Liver (tissue), 9 donors: Measurements from ENCODE around the gene NPAS2. TPM values are rescaled to one million over a fixed set of nuclear protein-coding genes. Genes with fewer than 3 reads are reported as not detected.

ENCODE experiments used
- DNase-seq: peaks from one replicate; pipeline ENCODE4 v3.0.0-alpha.2; 2017; ENCODE audit warnings: low spot score
- H3K27ac ChIP-seq, 2 donors: one replicate each; pipeline ENCODE4 v1.7.0; 2013; ENCODE audit warnings: inconsistent platforms in 2 of 2, low read length in 2 of 2, control low read depth in 1 of 2, low read depth in 1 of 2, mild to moderate bottlenecking in 1 of 2
- H3K27me3 ChIP-seq, 4 donors: one replicate each; pipeline versions ENCODE4 v1.6.1 to v1.7.0; 2013; ENCODE audit warnings: low read length in 3 of 4, inconsistent platforms in 1 of 4, mild to moderate bottlenecking in 1 of 4, moderate library complexity in 1 of 4; ENCODE audit not compliant: control insufficient read depth in 4 of 4, insufficient read depth in 4 of 4
- H3K36me3 ChIP-seq, 4 donors: one replicate each; pipeline versions ENCODE4 v1.6.1 to v1.7.0; 2013; ENCODE audit warnings: low read length in 3 of 4, mild to moderate bottlenecking in 3 of 4, low read depth in 1 of 4, moderate library complexity in 1 of 4; ENCODE audit not compliant: control insufficient read depth in 4 of 4, insufficient read depth in 3 of 4
- H3K4me1 ChIP-seq, 4 donors: one replicate each; pipeline versions ENCODE4 v1.6.1 to v1.7.0; 2013; ENCODE audit warnings: low read length in 3 of 4, mild to moderate bottlenecking in 3 of 4, moderate library complexity in 1 of 4; ENCODE audit not compliant: control insufficient read depth in 4 of 4, insufficient read depth in 4 of 4
- H3K4me3 ChIP-seq, 3 donors: one replicate each; pipeline versions ENCODE4 v1.6.1 to v1.7.0; 2013; ENCODE audit warnings: low read length in 3 of 3, control low read depth in 1 of 3, low read depth in 1 of 3, mild to moderate bottlenecking in 1 of 3
- H3K9ac ChIP-seq, 2 donors: one replicate each; pipeline ENCODE4 v1.7.0; 2013; ENCODE audit warnings: low read length in 2 of 2, mild to moderate bottlenecking in 2 of 2, moderate library complexity in 2 of 2, control low read depth in 1 of 2, low read depth in 1 of 2
- H3K9me3 ChIP-seq, 4 donors: one replicate each; pipeline versions ENCODE4 v1.6.1 to v1.7.0; 2013; ENCODE audit warnings: low read length in 3 of 4; ENCODE audit not compliant: control insufficient read depth in 4 of 4
- EGR1 ChIP-seq, 2 donors: IDR thresholded peaks; 2 replicates each; pipeline ENCODE4 v1.6.1; 2016 to 2018; ENCODE audit warnings: antibody characterized with exemption in 2 of 2, low read depth in 2 of 2
- FOXA1 ChIP-seq: IDR thresholded peaks from 2 replicates; pipeline ENCODE4 v1.6.1; 2016; ENCODE audit warnings: antibody characterized with exemption
- FOXA2 ChIP-seq: IDR thresholded peaks from 2 replicates; pipeline ENCODE4 v1.6.1; 2016; ENCODE audit warnings: antibody characterized with exemption
- GABPA ChIP-seq, 2 donors: IDR thresholded peaks in 1 of 2; conservative IDR thresholded peaks in 1 of 2; 2 replicates each; pipeline ENCODE4 v1.6.1; 2016; ENCODE audit warnings: antibody characterized with exemption in 2 of 2, mild to moderate bottlenecking in 1 of 2, moderate library complexity in 1 of 2
- HNF4A ChIP-seq, 2 donors: conservative IDR thresholded peaks; 2 replicates each; pipeline ENCODE4 v1.6.1; 2016; ENCODE audit warnings: antibody characterized with exemption in 2 of 2, mild to moderate bottlenecking in 2 of 2
- HNF4G ChIP-seq: IDR thresholded peaks from 2 replicates; pipeline ENCODE4 v1.6.1; 2016; ENCODE audit warnings: antibody characterized with exemption
- NR2F2 ChIP-seq: IDR thresholded peaks from 2 replicates; pipeline ENCODE4 v1.6.1; 2016; ENCODE audit warnings: antibody characterized with exemption
- RAD21 ChIP-seq, 2 donors: IDR thresholded peaks; 2 replicates each; pipeline ENCODE4 v1.6.1; 2016; ENCODE audit warnings: antibody characterized with exemption in 2 of 2, mild to moderate bottlenecking in 2 of 2
- RXRA ChIP-seq, 2 donors: IDR thresholded peaks; 2 replicates each; pipeline ENCODE4 v1.6.1; 2017 to 2018; ENCODE audit warnings: antibody characterized with exemption in 2 of 2, mild to moderate bottlenecking in 1 of 2
- SP1 ChIP-seq: IDR thresholded peaks from 2 replicates; pipeline ENCODE4 v1.6.1; 2018; ENCODE audit warnings: antibody characterized with exemption, mild to moderate bottlenecking
- TAF1 ChIP-seq: conservative IDR thresholded peaks from 2 replicates; pipeline ENCODE4 v1.6.1; 2016; ENCODE audit warnings: antibody characterized with exemption, mild to moderate bottlenecking
- YY1 ChIP-seq: IDR thresholded peaks from 2 replicates; pipeline ENCODE4 v1.6.1; 2016; ENCODE audit warnings: antibody characterized with exemption, mild to moderate bottlenecking
- WGBS: extraction: QIAGEN DNeasy Blood & Tissue Kit; methylation state at CpG from one replicate; pipeline ENCODE4 v1.1.7; 2013; 5-methylcytosine and 5-hydroxymethylcytosine counted together
- polyA plus RNA-seq, 2 donors: library from polyadenylated mRNA; stranded (reverse) in 1 of 2; unstranded in 1 of 2; fragments of 200-250 nt in 1 of 2; fragments of >200 nt in 1 of 2; fragmentation: Nextera tagmentation in 1 of 2; extraction: Ambion mirVana in 1 of 2; gene quantifications; one replicate each; pipeline versions ENCODE4 v1.2.1 to v1.2.3, GENCODE V29; 2013 to 2015
- total RNA-seq, 2 donors: library from RNA; depleted of rRNA; stranded (reverse); fragments of >200 nt; gene quantifications; one replicate each; pipeline ENCODE4 v1.2.3, GENCODE V29; 2014
- TF ChIP-seq, protein P1 (sequence below): fragments of 150-350 bp; IDR thresholded peaks from 2 replicates; pipeline ENCODE4 v1.5.1; 2017; ENCODE audit warnings: improper control_type of control experiment, low read depth, low read length; ENCODE audit not compliant: missing input control
- TF ChIP-seq, protein P2 (sequence below): IDR thresholded peaks from 2 replicates; pipeline ENCODE4 v1.6.1; 2016; ENCODE audit warnings: antibody characterized with exemption, mild to moderate bottlenecking
- TF ChIP-seq, protein P3 (sequence below): IDR thresholded peaks from 2 replicates; pipeline ENCODE4 v1.6.1; 2016; ENCODE audit warnings: antibody characterized with exemption
- TF ChIP-seq, protein P4 (sequence below): IDR thresholded peaks from 2 replicates; pipeline ENCODE4 v1.6.1; 2016; ENCODE audit warnings: antibody characterized with exemption
- TF ChIP-seq, protein P5 (sequence below): IDR thresholded peaks from 2 replicates; pipeline ENCODE4 v1.6.1; 2016; ENCODE audit warnings: antibody characterized with exemption
- donor health status: healthy.
- donor health status: healthy.
- donor health status: healthy.
- donor health status: healthy.
- donor health status: healthy.

The NPAS2 gene
- total and polyA plus RNA-seq, 4 donors: 0.33 to 24.3 (median 6.6) TPM

DNA sequence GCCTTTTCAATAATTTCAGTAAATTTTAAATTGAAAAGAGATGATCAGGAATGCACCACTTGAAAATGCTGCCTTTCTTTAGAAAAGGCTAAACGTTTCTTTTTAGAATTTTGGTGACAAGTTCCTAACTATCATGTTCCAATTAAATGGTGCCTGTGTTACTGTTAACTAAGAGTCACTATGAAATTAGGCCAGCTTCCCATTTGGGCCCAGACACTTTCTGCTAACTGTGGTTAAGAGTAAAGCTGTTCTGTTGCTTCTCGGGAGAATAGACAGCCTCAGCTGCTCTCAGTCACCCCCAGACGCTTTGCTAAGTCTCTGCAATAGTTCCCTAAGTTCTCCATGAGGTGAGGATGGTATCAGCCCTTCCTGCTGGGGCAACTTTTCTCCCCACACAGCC lies 90.2 kb downstream of the NPAS2 start:
- Histone ChIP-seq H3K9me3 (no peaks in the 10 kb centered on the region), H3K4me1 (no peaks in the 10 kb centered on the region), H3K36me3 (peaks cover 0 to 3% (median 0%) of the 10 kb centered on the region in 4 donors), H3K4me3 (no peak overlapping the region), H3K27me3 (no peaks in the 10 kb centered on the region), H3K27ac (no peak overlapping the region), H3K9ac (no peak overlapping the region)
- 91% methylated on average over 3 of the region's 3 CpGs for WGBS
- DNase-seq: no peak
- TF ChIP-seq, protein P1, sequence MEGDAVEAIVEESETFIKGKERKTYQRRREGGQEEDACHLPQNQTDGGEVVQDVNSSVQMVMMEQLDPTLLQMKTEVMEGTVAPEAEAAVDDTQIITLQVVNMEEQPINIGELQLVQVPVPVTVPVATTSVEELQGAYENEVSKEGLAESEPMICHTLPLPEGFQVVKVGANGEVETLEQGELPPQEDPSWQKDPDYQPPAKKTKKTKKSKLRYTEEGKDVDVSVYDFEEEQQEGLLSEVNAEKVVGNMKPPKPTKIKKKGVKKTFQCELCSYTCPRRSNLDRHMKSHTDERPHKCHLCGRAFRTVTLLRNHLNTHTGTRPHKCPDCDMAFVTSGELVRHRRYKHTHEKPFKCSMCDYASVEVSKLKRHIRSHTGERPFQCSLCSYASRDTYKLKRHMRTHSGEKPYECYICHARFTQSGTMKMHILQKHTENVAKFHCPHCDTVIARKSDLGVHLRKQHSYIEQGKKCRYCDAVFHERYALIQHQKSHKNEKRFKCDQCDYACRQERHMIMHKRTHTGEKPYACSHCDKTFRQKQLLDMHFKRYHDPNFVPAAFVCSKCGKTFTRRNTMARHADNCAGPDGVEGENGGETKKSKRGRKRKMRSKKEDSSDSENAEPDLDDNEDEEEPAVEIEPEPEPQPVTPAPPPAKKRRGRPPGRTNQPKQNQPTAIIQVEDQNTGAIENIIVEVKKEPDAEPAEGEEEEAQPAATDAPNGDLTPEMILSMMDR: no peak
- TF ChIP-seq RAD21 (IDR thresholded peaks at IDR 0.05) (no peak), HNF4G (no peak), FOXA2 (no peak), SP1 (no peak), YY1 (no peak), GABPA (IDR thresholded peaks at IDR 0.05 in 1 of 2, conservative IDR thresholded peaks at IDR 0.05 in 1 of 2) (no peak), HNF4A (conservative IDR thresholded peaks at IDR 0.05) (no peak), NR2F2 (no peak), TAF1 (no peak), FOXA1 (no peak), RXRA (IDR thresholded peaks at IDR 0.05) (no peak), EGR1 (IDR thresholded peaks at IDR 0.05; ENCODE audit: low read depth in 2 of 2) (no peak)
- TF ChIP-seq, protein P2, sequence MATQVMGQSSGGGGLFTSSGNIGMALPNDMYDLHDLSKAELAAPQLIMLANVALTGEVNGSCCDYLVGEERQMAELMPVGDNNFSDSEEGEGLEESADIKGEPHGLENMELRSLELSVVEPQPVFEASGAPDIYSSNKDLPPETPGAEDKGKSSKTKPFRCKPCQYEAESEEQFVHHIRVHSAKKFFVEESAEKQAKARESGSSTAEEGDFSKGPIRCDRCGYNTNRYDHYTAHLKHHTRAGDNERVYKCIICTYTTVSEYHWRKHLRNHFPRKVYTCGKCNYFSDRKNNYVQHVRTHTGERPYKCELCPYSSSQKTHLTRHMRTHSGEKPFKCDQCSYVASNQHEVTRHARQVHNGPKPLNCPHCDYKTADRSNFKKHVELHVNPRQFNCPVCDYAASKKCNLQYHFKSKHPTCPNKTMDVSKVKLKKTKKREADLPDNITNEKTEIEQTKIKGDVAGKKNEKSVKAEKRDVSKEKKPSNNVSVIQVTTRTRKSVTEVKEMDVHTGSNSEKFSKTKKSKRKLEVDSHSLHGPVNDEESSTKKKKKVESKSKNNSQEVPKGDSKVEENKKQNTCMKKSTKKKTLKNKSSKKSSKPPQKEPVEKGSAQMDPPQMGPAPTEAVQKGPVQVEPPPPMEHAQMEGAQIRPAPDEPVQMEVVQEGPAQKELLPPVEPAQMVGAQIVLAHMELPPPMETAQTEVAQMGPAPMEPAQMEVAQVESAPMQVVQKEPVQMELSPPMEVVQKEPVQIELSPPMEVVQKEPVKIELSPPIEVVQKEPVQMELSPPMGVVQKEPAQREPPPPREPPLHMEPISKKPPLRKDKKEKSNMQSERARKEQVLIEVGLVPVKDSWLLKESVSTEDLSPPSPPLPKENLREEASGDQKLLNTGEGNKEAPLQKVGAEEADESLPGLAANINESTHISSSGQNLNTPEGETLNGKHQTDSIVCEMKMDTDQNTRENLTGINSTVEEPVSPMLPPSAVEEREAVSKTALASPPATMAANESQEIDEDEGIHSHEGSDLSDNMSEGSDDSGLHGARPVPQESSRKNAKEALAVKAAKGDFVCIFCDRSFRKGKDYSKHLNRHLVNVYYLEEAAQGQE: no peak
- TF ChIP-seq, protein P3, sequence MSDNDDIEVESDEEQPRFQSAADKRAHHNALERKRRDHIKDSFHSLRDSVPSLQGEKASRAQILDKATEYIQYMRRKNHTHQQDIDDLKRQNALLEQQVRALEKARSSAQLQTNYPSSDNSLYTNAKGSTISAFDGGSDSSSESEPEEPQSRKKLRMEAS: no peak
- TF ChIP-seq, protein P4, sequence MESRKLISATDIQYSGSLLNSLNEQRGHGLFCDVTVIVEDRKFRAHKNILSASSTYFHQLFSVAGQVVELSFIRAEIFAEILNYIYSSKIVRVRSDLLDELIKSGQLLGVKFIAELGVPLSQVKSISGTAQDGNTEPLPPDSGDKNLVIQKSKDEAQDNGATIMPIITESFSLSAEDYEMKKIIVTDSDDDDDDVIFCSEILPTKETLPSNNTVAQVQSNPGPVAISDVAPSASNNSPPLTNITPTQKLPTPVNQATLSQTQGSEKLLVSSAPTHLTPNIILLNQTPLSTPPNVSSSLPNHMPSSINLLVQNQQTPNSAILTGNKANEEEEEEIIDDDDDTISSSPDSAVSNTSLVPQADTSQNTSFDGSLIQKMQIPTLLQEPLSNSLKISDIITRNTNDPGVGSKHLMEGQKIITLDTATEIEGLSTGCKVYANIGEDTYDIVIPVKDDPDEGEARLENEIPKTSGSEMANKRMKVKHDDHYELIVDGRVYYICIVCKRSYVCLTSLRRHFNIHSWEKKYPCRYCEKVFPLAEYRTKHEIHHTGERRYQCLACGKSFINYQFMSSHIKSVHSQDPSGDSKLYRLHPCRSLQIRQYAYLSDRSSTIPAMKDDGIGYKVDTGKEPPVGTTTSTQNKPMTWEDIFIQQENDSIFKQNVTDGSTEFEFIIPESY: no peak
- TF ChIP-seq, protein P5, sequence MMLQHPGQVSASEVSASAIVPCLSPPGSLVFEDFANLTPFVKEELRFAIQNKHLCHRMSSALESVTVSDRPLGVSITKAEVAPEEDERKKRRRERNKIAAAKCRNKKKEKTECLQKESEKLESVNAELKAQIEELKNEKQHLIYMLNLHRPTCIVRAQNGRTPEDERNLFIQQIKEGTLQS: no peak

DNA sequence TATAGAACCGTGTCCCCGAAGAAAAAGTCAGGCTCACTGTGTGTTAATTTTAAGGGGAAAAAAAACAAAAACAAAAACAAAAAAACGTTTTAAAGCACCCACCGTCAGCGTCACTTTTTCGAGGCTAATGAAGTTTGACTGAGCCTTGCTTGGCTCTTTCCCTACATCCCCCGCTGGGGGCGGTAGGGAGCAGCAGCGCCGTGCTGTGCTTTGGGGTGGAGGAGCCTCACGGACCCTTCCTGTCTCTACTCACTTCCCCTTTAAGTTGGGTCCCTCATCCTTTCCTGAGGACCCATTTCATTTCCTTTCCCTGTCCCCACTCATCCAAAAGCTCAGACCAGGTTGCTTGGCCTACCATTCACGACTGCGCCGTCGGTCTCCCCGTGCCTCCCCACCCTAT lies 99.4 kb downstream of the NPAS2 start:
- Histone ChIP-seq H3K27ac (no peak overlapping the region), H3K9ac (no peak overlapping the region), H3K4me1 (peaks cover 0 to 4% (median 0%) of the 10 kb centered on the region in 4 donors), H3K27me3 (no peaks in the 10 kb centered on the region), H3K9me3 (no peaks in the 10 kb centered on the region), H3K4me3 (no peak overlapping the region), H3K36me3 (no peaks in the 10 kb centered on the region)
- DNase-seq: no peak
- TF ChIP-seq RAD21 (IDR thresholded peaks at IDR 0.05) (peak in 1 of 2 donors; percentile 53), SP1 (no peak)
- whole genome bisulfite sequencing: 66% methylated on average over 16 of the region's 16 CpGs
